CD8-positive, alpha-beta memory T cell (primary cell): ENCODE data around the gene SPDYA. TPM values are rescaled to one million over a fixed set of nuclear protein-coding genes. Genes with fewer than 3 reads are reported as not detected.

Experiments used
- CTCF ChIA-PET: fragments of 350-600 bp; sonication (Branson Sonifier 250); formaldehyde crosslinking; loops from one replicate; lab custom pipeline; 2021; ENCODE audit warnings: antibody characterized with exemption; lab: Charles Lee
- POLR2A ChIA-PET: fragments of 350-600 bp; sonication (Branson Sonifier 250); formaldehyde crosslinking; loops from one replicate; lab custom pipeline; 2021; ENCODE audit warnings: antibody characterized with exemption; lab: Charles Lee
- DNase-seq, 5 donors: peaks; one replicate each; pipeline versions ENCODE4 v3.0.0 to v3.0.0-alpha.2; 2020 to 2022; ENCODE audit warnings: mixed read lengths in 1 of 5
- H3K27ac ChIP-seq: one replicate; pipeline ENCODE4 v1.7.0; 2013; ENCODE audit warnings: low read depth, mild to moderate bottlenecking, low read length, moderate library complexity
- H3K27me3 ChIP-seq: 2 replicates; pipeline ENCODE4 v1.7.0; 2013; ENCODE audit warnings: low read length, mild to moderate bottlenecking; ENCODE audit not compliant: insufficient read depth, poor library complexity, severe bottlenecking
- H3K36me3 ChIP-seq: 2 replicates; pipeline ENCODE4 v1.7.0; 2013; ENCODE audit warnings: mild to moderate bottlenecking, low read length, moderate library complexity; ENCODE audit not compliant: insufficient read depth
- H3K4me1 ChIP-seq: 2 replicates; pipeline ENCODE4 v1.7.0; 2013; ENCODE audit warnings: mild to moderate bottlenecking, low read length, moderate library complexity; ENCODE audit not compliant: insufficient read depth
- H3K4me3 ChIP-seq: 2 replicates; pipeline ENCODE4 v1.7.0; 2013; ENCODE audit warnings: mild to moderate bottlenecking, low read length
- H3K9me3 ChIP-seq: 2 replicates; pipeline ENCODE4 v1.7.0; 2013; ENCODE audit warnings: mild to moderate bottlenecking, low read length
- H3K27ac Mint-ChIP-seq, 8 donors: one replicate each; pipeline ENCODE4 v1.8.0; 2020 to 2021; ENCODE audit warnings: mixed read lengths in 8 of 8, mild to moderate bottlenecking in 6 of 8, inconsistent platforms in 3 of 8, moderate library complexity in 3 of 8
- H3K27me3 Mint-ChIP-seq, 2 donors: one replicate each; pipeline ENCODE4 v1.8.0; 2020 to 2021; ENCODE audit warnings: mixed read lengths in 2 of 2, mild to moderate bottlenecking in 1 of 2, moderate library complexity in 1 of 2
- H3K36me3 Mint-ChIP-seq, 3 donors: one replicate each; pipeline ENCODE4 v1.8.0; 2020 to 2021; ENCODE audit warnings: mixed read lengths in 3 of 3, inconsistent platforms in 1 of 3, mild to moderate bottlenecking in 1 of 3
- H3K4me1 Mint-ChIP-seq, 3 donors: one replicate each; pipeline ENCODE4 v1.8.0; 2020 to 2021; ENCODE audit warnings: mixed read lengths in 3 of 3, inconsistent platforms in 1 of 3, mild to moderate bottlenecking in 1 of 3
- H3K4me3 Mint-ChIP-seq, 7 donors: one replicate each; pipeline ENCODE4 v1.8.0; 2020 to 2021; ENCODE audit warnings: mixed read lengths in 7 of 7, mild to moderate bottlenecking in 6 of 7, moderate library complexity in 4 of 7, inconsistent platforms in 2 of 7
- H3K9me3 Mint-ChIP-seq, 5 donors: one replicate each; pipeline ENCODE4 v1.8.0; 2020 to 2022; ENCODE audit warnings: mixed read lengths in 5 of 5, mild to moderate bottlenecking in 3 of 5, moderate library complexity in 2 of 5, inconsistent platforms in 1 of 5
- polyA plus RNA-seq: library from polyadenylated mRNA; unstranded; fragments of 300-500 nt; fragmentation: Illumina TruSeq; gene quantifications from one replicate; pipeline ENCODE4 v1.2.3, GENCODE V29; 2021
- total RNA-seq, 2 experiments: library from RNA; stranded (reverse); gene quantifications; one replicate each; pipeline ENCODE4 v1.2.3, GENCODE V29; 2021

The SPDYA gene
- total and polyA plus RNA-seq, 3 experiments from 2014 or later, result 0.61 to 0.84 (median 0.83) TPM

GRCh38 chr2:28828382-28828781, 17.7 kb downstream of the SPDYA start:
- no peak for DNase-seq
- POLR2A ChIA-PET, result no interaction called here

GRCh38 chr2:28833740-28834470, 23.3 kb downstream of the SPDYA start:
- Mint-ChIP-seq H3K4me1 (no peaks in the 10 kb centered on the region), H3K36me3 (no peaks in the 10 kb centered on the region), H3K9me3 (no peaks in the 10 kb centered on the region), H3K4me3 (no peak overlapping the region), H3K27ac (no peak overlapping the region), H3K27me3 (no peaks in the 10 kb centered on the region)
- H3K4me3 ChIP-seq, result no peak overlapping the region
- no peaks in the 10 kb centered on the region for H3K4me1 ChIP-seq
- H3K9me3 ChIP-seq, result no peaks in the 10 kb centered on the region
- no peaks in the 10 kb centered on the region for H3K36me3 ChIP-seq
- ChIA-PET CTCF (interaction anchor here (0.7 kb wide), 1 partner anchor 109 kb away, joined by 3 read pairs; no protein-coding TSS in a partner anchor), POLR2A (no interaction called here)
- H3K27me3 ChIP-seq, result no peaks in the 10 kb centered on the region
- H3K27ac ChIP-seq, result no peak overlapping the region
- no peak for DNase-seq

More at GRCh38 chr2:28828382-28828781, 17.7 kb downstream of the SPDYA start:
- H3K9me3 Mint-ChIP-seq, result no peaks in the 10 kb centered on the region
- Histone ChIP-seq H3K27me3 (no peaks in the 10 kb centered on the region), H3K9me3 (no peaks in the 10 kb centered on the region), H3K27ac (no peak overlapping the region), H3K4me1 (no peaks in the 10 kb centered on the region), H3K4me3 (no peak overlapping the region), H3K36me3 (no peaks in the 10 kb centered on the region)
- H3K4me3 Mint-ChIP-seq, result no peak overlapping the region
- H3K27ac Mint-ChIP-seq, result peak overlapping the region in 1 of 8 donors; percentile 43
- H3K4me1 Mint-ChIP-seq, result no peaks in the 10 kb centered on the region
- CTCF ChIA-PET, result no interaction called here
- H3K27me3 Mint-ChIP-seq, result peaks cover 0 to 5% of the 10 kb centered on the region in 2 donors
- H3K36me3 Mint-ChIP-seq, result no peaks in the 10 kb centered on the region

- H3K4me3 Mint-ChIP-seq, result no peak overlapping the region
- Histone ChIP-seq H3K27me3 (no peaks in the 10 kb centered on the region), H3K4me1 (no peaks in the 10 kb centered on the region), H3K36me3 (no peaks in the 10 kb centered on the region), H3K27ac (no peak overlapping the region), H3K9me3 (no peaks in the 10 kb centered on the region), H3K4me3 (no peak overlapping the region)
- no peak overlapping the region for H3K27ac Mint-ChIP-seq
- no peaks in the 10 kb centered on the region for H3K36me3 Mint-ChIP-seq
- CTCF ChIA-PET, result interaction anchor here (1.1 kb wide), 1 partner anchor 9 kb away, joined by 3 read pairs; no protein-coding TSS in a partner anchor
- H3K9me3 Mint-ChIP-seq, result no peaks in the 10 kb centered on the region
- no peaks in the 10 kb centered on the region for H3K4me1 Mint-ChIP-seq
- no peaks in the 10 kb centered on the region for H3K27me3 Mint-ChIP-seq
- POLR2A ChIA-PET, result no interaction called here
- no peak for DNase-seq
Observed at GRCh38 chr2:28835781-28836180, 25.1 kb downstream of the SPDYA start.

GRCh38 chr2:28838971-28839370, 28.3 kb downstream of the SPDYA start:
- CTCF ChIA-PET, result no interaction called here
- H3K9me3 ChIP-seq, result no peaks in the 10 kb centered on the region
- no peak for DNase-seq
- H3K27me3 ChIP-seq, result no peaks in the 10 kb centered on the region
- no peak overlapping the region for H3K27ac ChIP-seq
- no peaks in the 10 kb centered on the region for H3K36me3 ChIP-seq
- POLR2A ChIA-PET, result no interaction called here
- Mint-ChIP-seq H3K4me3 (no peak overlapping the region), H3K36me3 (peaks cover 0 to 2% (median 0%) of the 10 kb centered on the region in 3 donors), H3K4me1 (no peaks in the 10 kb centered on the region), H3K9me3 (no peaks in the 10 kb centered on the region), H3K27ac (no peak overlapping the region), H3K27me3 (no peaks in the 10 kb centered on the region)
- no peaks in the 10 kb centered on the region for H3K4me1 ChIP-seq
- no peak overlapping the region for H3K4me3 ChIP-seq

- Mint-ChIP-seq H3K9me3 (no peaks in the 10 kb centered on the region), H3K4me1 (no peaks in the 10 kb centered on the region), H3K27me3 (no peaks in the 10 kb centered on the region), H3K36me3 (peaks cover 0 to 13% (median 7%) of the 10 kb centered on the region in 3 donors), H3K27ac (peak overlapping the region in 1 of 8 donors; percentile 5), H3K4me3 (no peak overlapping the region)
- ChIA-PET POLR2A (no interaction called here), CTCF (no interaction called here)
- no peaks in the 10 kb centered on the region for H3K36me3 ChIP-seq
- no peaks in the 10 kb centered on the region for H3K27me3 ChIP-seq
- no peak for DNase-seq
- no peaks in the 10 kb centered on the region for H3K9me3 ChIP-seq
- no peaks in the 10 kb centered on the region for H3K4me1 ChIP-seq
- H3K4me3 ChIP-seq, result no peak overlapping the region
- no peak overlapping the region for H3K27ac ChIP-seq
Observed at GRCh38 chr2:28842042-28842441, 31.4 kb downstream of the SPDYA start.

GRCh38 chr2:28855193-28855592, 44.6 kb downstream of the SPDYA start:
- CTCF ChIA-PET, result no interaction called here

GRCh38 chr2:28855977-28856376, 45.3 kb downstream of the SPDYA start:
- POLR2A ChIA-PET, result no interaction called here
- H3K9me3 Mint-ChIP-seq, result no peaks in the 10 kb centered on the region
- H3K27ac Mint-ChIP-seq, result peak overlapping the region in 1 of 8 donors; percentile 4

More at GRCh38 chr2:28855193-28855592, 44.6 kb downstream of the SPDYA start:
- DNase-seq, result no peak
- Mint-ChIP-seq H3K27me3 (no peaks in the 10 kb centered on the region), H3K9me3 (no peaks in the 10 kb centered on the region), H3K4me1 (peaks cover under 1 to 3% (median 1%) of the 10 kb centered on the region in 3 donors), H3K4me3 (no peak overlapping the region), H3K27ac (no peak overlapping the region), H3K36me3 (peaks cover 4 to 42% (median 4%) of the 10 kb centered on the region in 3 donors)
- Histone ChIP-seq H3K4me1 (no peaks in the 10 kb centered on the region), H3K36me3 (peaks cover under 1% of the 10 kb centered on the region), H3K27me3 (no peaks in the 10 kb centered on the region), H3K4me3 (no peak overlapping the region), H3K27ac (no peak overlapping the region), H3K9me3 (no peaks in the 10 kb centered on the region)
- POLR2A ChIA-PET, result no interaction called here

GRCh38 chr2:28868611-28869010, 58.0 kb downstream of the SPDYA start:
- Mint-ChIP-seq H3K4me1 (peaks cover 55 to 61% (median 59%) of the 10 kb centered on the region in 3 donors), H3K9me3 (peaks cover 0 to 2% (median 0%) of the 10 kb centered on the region in 5 donors), H3K27me3 (peaks cover 0 to 3% of the 10 kb centered on the region in 2 donors), H3K4me3 (peak overlapping the region; percentile 58 to 97 (median 76)), H3K27ac (peak overlapping the region in 4 of 8 donors; percentile 3 to 89 (median 66)), H3K36me3 (peaks cover 0 to 36% (median 10%) of the 10 kb centered on the region in 3 donors)
- Histone ChIP-seq H3K27ac (peak overlapping the region; percentile 96), H3K27me3 (no peaks in the 10 kb centered on the region), H3K9me3 (no peaks in the 10 kb centered on the region), H3K4me1 (peaks cover 34% of the 10 kb centered on the region), H3K4me3 (peak overlapping the region; percentile 100), H3K36me3 (no peaks in the 10 kb centered on the region)
- ChIA-PET CTCF (no interaction called here), POLR2A (interaction anchor here (0.8 to 3.4 kb wide), 2 partner anchors 27 to 276 kb away, joined by 3 to 72 read pairs; partner anchors contain the start of gene WDR43)
- no peak for DNase-seq

More at GRCh38 chr2:28855977-28856376, 45.3 kb downstream of the SPDYA start:
- Mint-ChIP-seq H3K4me3 (no peak overlapping the region), H3K4me1 (peaks cover 3 to 8% (median 8%) of the 10 kb centered on the region in 3 donors), H3K27me3 (no peaks in the 10 kb centered on the region), H3K36me3 (peaks cover 4 to 47% (median 11%) of the 10 kb centered on the region in 3 donors)
- Histone ChIP-seq H3K9me3 (no peaks in the 10 kb centered on the region), H3K36me3 (peaks cover 8% of the 10 kb centered on the region), H3K27me3 (no peaks in the 10 kb centered on the region), H3K4me3 (no peak overlapping the region), H3K4me1 (no peaks in the 10 kb centered on the region), H3K27ac (no peak overlapping the region)
- CTCF ChIA-PET, result no interaction called here
- DNase-seq, result no peak
